GM10248 (cell line): ENCODE data around the gene DTNA.

Source experiments
- CTCF ChIA-PET: fragments of 300-600 bp; sonication (Branson Sonifier 250); formaldehyde crosslinking; extraction: SDS; loops from one replicate; lab custom pipeline; 2021; ENCODE audit warnings: antibody characterized with exemption; lab: Yijun Ruan, JAX
- POLR2A ChIA-PET: fragments of 350-650 bp; sonication (Branson Sonifier 250); formaldehyde crosslinking; extraction: SDS; loops from one replicate; lab custom pipeline; 2020; ENCODE audit warnings: antibody characterized with exemption; lab: Yijun Ruan, JAX
- DNase-seq: peaks from one replicate; pipeline ENCODE4 v3.0.0; 2012; ENCODE audit errors: extremely low spot score
- TF ChIP-seq, protein P1 (sequence below): IDR thresholded peaks from 2 replicates; pipeline ENCODE4 v1.5.1; 2012; ENCODE audit warnings: mild to moderate bottlenecking, low read depth; ENCODE audit errors: extremely low read depth, missing control alignments, control extremely low read depth

DTNA gene

DNA sequence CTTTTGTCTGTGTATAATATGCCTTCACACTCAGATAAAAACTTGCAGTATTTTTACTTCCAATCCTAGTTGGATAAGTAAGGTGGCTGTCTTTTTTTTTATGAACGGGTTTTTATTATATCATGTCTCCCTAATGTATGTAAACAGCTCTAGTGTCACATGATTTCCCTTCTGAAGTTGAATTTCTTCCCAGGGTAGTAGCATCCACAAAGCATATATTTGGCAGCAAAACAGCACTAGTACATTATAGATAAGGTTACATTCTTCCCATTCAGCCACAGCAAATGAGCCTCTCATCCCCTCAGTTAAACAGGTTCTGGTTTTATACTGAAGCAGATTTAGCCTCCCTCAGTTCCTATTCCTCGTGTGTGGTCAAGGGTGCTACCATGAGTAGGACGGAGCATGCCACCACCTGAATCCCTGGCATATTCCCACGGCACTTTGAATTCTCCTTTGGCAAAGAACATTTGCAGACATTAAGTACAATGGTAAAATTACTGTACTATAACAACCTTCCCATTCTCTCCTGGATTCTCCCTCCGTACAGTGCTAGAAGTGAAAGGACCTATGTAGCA, 15.4 kb upstream of the DTNA start:
- CTCF ChIA-PET = interaction anchor here (1.3 kb wide), 1 partner anchor 33 kb away, joined by 3 read pairs; no protein-coding TSS in a partner anchor
- DNase-seq = no peak
- POLR2A ChIA-PET = no interaction called here
- TF ChIP-seq, protein P1, sequence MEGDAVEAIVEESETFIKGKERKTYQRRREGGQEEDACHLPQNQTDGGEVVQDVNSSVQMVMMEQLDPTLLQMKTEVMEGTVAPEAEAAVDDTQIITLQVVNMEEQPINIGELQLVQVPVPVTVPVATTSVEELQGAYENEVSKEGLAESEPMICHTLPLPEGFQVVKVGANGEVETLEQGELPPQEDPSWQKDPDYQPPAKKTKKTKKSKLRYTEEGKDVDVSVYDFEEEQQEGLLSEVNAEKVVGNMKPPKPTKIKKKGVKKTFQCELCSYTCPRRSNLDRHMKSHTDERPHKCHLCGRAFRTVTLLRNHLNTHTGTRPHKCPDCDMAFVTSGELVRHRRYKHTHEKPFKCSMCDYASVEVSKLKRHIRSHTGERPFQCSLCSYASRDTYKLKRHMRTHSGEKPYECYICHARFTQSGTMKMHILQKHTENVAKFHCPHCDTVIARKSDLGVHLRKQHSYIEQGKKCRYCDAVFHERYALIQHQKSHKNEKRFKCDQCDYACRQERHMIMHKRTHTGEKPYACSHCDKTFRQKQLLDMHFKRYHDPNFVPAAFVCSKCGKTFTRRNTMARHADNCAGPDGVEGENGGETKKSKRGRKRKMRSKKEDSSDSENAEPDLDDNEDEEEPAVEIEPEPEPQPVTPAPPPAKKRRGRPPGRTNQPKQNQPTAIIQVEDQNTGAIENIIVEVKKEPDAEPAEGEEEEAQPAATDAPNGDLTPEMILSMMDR = no peak

DNA sequence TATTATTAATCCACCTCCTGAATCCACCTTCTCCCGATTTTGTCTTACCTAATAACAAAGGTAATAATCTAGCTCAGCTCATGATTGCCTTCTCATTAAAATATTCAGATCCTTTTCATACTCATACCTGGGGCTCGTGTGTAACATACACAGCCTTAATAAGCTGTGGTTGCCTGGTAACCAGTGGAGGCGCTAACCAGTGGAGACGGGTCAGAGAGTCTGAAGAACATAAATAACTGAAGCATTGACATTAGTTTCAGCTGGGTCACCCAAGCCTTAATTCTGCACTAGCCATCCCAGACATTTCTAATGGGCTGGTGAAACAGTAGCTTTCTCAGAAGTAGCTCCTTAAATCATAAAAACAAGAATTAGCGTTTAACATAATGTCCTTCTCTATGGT, 14.8 kb upstream of the DTNA start:
- CTCF ChIA-PET = interaction anchor here (0.9 kb wide), 1 partner anchor 34 kb away, joined by 3 read pairs; no protein-coding TSS in a partner anchor
- TF ChIP-seq, protein P1 = no peak
- POLR2A ChIA-PET = no interaction called here
- no peak for DNase-seq

DNA sequence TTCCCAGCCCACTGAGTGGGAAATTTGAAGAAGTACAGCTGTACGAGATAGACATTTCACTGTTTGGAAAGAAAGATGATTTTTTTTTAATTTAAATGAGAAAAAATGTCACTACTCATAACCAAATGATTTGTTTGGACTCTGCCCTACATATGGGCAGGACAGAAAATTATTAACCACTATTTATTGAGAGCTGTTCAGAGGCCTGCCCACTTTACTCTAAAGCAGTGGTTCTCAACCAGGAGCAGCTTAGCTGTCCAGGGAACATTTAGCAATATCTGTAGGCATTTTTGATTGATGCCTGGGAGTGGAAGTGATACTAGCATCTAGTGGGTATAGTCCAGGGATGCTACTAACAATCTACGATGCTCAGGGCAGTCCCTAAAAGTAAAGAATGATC, 13.4 kb upstream of the DTNA start:
- ChIA-PET POLR2A (no interaction called here), CTCF (no interaction called here)
- no peak for DNase-seq
- TF ChIP-seq, protein P1 = no peak

DNA sequence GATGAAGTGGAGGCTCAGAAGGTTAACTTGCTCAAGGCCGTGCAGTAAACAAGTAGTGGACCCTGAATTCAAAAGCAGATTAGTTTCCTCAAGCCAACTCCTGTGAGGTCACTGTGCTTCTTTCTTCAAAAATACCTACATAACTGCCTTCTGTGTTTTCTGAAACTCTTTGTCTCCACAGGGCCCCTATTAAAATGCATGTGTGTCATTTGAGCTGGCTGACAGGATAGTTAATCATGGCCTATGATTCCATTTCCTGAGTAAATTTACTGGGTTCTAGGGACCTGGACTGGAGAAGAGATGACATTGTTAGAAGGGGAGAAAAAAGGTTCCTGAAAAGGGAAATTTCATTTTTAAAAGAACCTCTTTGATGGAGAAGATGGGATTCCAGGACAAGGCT, 12.9 kb upstream of the DTNA start:
- ChIA-PET POLR2A (no interaction called here), CTCF (interaction anchor here (1.5 kb wide), 1 partner anchor 11 kb away, joined by 5 read pairs; no protein-coding TSS in a partner anchor)
- TF ChIP-seq, protein P1 = no peak
- no peak for DNase-seq

DNA sequence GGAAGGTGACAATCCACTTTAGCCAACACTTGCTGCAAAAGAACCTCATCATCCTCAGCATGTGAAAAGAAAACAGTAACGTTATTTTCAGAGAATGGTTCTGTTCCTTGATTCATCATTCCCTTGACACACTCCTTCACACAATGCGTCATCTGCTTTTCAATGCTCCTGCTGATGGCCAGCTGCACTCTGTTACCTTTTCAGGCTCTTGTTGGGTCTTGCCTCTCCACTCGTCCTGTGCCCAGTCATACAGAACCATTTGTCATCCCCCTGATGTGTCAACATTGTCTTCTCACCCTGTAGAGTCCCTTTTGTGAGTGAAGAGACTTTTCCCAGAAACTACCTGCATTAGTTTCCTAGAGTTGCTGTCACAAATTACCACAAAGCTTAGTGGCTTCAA, 12.2 kb upstream of the DTNA start:
- no peak for DNase-seq
- POLR2A ChIA-PET = no interaction called here
- CTCF ChIA-PET = interaction anchor here (1.5 kb wide), 1 partner anchor 10 kb away, joined by 5 read pairs; no protein-coding TSS in a partner anchor
- TF ChIP-seq, protein P1 = no peak

DNA sequence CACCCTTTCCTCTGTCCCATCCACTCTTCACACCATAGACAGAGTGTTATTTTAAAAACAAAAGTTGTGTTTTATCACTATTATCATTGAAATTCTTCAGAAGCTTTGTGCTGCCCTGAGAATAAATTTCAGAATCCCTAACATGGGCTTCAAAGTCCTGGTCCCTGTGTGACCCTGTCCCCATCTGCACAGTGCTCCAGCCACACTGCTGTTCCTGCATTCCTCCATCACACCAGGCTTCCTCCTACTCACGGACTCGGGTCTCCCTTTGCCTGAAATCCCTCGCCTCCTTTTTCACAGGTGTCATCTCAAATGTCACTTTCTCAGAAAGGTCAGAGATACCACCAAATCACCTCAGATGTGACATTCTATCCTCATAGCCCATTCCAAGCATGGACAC, 8.2 kb upstream of the DTNA start:
- ChIA-PET CTCF (interaction anchor here (1.6 kb wide), 1 partner anchor 10 kb away, joined by 4 read pairs; no protein-coding TSS in a partner anchor), POLR2A (no interaction called here)
- no peak for DNase-seq
- TF ChIP-seq, protein P1 = no peak

DNA sequence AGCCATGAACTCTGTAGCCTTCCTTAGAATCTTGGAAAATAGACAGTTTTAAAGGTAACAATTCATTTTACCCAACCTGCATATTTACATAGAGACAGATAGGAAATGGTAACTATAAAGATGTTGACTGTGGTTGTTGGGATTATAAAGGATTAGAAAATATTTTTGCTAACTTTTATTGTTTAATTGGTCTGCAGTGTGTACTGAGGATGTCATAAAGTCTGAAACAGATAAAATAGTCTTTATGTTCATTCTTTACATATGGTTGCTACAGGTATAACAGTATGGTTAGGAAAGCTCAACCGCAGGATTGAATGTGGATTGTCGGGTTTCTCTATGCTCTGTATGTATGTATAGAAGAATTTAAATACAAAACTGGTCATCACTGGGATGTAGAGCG, 7.3 kb upstream of the DTNA start:
- DNase-seq = no peak
- ChIA-PET POLR2A (no interaction called here), CTCF (interaction anchor here (0.8 to 1.6 kb wide), 2 partner anchors 9 to 11 kb away, joined by 3 to 4 read pairs; no protein-coding TSS in a partner anchor)
- TF ChIP-seq, protein P1 = no peak
